Measurements from ENCODE around the gene NGB. TPM values are rescaled to one million over a fixed set of nuclear protein-coding genes. Genes with fewer than 3 reads are reported as not detected.

NGB gene
- total RNA-seq, 1 donor from 2014 or later, result 0.22 TPM

- H3K27me3 Mint-ChIP-seq (ENCODE audit: unreplicated experiment), result no peaks in the 10 kb centered on the region
- H3K27ac Mint-ChIP-seq (ENCODE audit: unreplicated experiment), result no peak overlapping the region
- TF ChIP-seq, protein P1, sequence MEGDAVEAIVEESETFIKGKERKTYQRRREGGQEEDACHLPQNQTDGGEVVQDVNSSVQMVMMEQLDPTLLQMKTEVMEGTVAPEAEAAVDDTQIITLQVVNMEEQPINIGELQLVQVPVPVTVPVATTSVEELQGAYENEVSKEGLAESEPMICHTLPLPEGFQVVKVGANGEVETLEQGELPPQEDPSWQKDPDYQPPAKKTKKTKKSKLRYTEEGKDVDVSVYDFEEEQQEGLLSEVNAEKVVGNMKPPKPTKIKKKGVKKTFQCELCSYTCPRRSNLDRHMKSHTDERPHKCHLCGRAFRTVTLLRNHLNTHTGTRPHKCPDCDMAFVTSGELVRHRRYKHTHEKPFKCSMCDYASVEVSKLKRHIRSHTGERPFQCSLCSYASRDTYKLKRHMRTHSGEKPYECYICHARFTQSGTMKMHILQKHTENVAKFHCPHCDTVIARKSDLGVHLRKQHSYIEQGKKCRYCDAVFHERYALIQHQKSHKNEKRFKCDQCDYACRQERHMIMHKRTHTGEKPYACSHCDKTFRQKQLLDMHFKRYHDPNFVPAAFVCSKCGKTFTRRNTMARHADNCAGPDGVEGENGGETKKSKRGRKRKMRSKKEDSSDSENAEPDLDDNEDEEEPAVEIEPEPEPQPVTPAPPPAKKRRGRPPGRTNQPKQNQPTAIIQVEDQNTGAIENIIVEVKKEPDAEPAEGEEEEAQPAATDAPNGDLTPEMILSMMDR (IDR thresholded peaks at IDR 0.05; ENCODE audit: partially characterized antibody, unreplicated experiment), result no peak
- H3K9me3 Mint-ChIP-seq (ENCODE audit: unreplicated experiment), result no peaks in the 10 kb centered on the region
- DNase-seq, result no peak
- no peaks in the 10 kb centered on the region for H3K36me3 Mint-ChIP-seq (ENCODE audit: unreplicated experiment)
- peaks cover 15% of the 10 kb centered on the region for H3K4me1 Mint-ChIP-seq (ENCODE audit: low read depth, unreplicated experiment)
- H3K4me3 Mint-ChIP-seq (ENCODE audit: unreplicated experiment), result no peak overlapping the region
Observed at GRCh38 chr14:77311217-77311616, 40.2 kb upstream of the NGB start.

DNA sequence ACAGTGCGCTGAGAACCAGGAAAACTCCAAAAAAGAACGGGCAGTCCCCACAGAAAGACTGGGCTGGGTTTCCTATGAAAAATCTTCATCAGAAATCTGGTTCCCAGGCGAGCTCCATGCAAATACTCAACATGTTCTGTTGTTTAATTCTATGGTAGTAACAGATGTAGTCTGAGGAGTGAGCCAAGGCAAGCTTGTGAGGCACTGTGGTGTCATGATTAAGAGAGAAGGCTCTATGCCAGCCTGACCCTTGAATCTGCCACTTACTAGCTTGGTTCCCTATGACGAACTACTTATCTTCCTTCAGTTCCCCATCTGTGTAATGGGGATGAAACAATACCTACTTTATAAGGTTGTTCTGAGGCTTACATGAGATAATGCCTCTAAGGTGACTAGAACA is 39.0 kb upstream of the NGB start:
- Mint-ChIP-seq H3K4me1 (ENCODE audit: low read depth, unreplicated experiment) (peaks cover 18% of the 10 kb centered on the region), H3K4me3 (ENCODE audit: unreplicated experiment) (no peak overlapping the region), H3K27me3 (ENCODE audit: unreplicated experiment) (no peaks in the 10 kb centered on the region), H3K36me3 (ENCODE audit: unreplicated experiment) (no peaks in the 10 kb centered on the region), H3K27ac (ENCODE audit: unreplicated experiment) (no peak overlapping the region), H3K9me3 (ENCODE audit: unreplicated experiment) (no peaks in the 10 kb centered on the region)
- TF ChIP-seq, protein P1 (IDR thresholded peaks at IDR 0.05; ENCODE audit: partially characterized antibody, unreplicated experiment), result no peak
- no peak for DNase-seq

DNA sequence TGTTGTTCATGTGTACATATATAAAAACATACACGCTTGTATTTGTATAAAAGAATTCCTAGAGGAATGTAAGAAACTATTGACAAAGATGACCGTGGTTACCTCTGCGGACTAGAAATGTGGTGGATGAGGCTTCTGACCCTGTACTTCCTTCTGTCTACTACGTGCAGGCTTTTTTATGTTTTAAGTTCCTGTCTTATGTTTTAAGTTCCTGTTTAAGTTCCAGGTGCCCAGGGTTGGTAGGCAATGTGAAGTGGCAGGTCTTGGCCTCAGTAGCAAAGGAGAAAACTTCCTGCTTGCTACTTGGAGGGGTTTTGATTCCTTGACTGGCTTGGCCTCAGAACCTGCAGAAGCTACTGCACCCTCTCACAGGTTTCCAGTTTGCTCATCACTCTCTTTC is 38.1 kb upstream of the NGB start:
- H3K9me3 Mint-ChIP-seq (ENCODE audit: unreplicated experiment), result no peaks in the 10 kb centered on the region
- H3K4me3 Mint-ChIP-seq (ENCODE audit: unreplicated experiment), result no peak overlapping the region
- H3K27me3 Mint-ChIP-seq (ENCODE audit: unreplicated experiment), result no peaks in the 10 kb centered on the region
- H3K36me3 Mint-ChIP-seq (ENCODE audit: unreplicated experiment), result no peaks in the 10 kb centered on the region
- no peak overlapping the region for H3K27ac Mint-ChIP-seq (ENCODE audit: unreplicated experiment)
- peaks cover 18% of the 10 kb centered on the region for H3K4me1 Mint-ChIP-seq (ENCODE audit: low read depth, unreplicated experiment)
- DNase-seq, result no peak
- TF ChIP-seq, protein P1 (IDR thresholded peaks at IDR 0.05; ENCODE audit: partially characterized antibody, unreplicated experiment), result no peak

GRCh38 chr14:77306851-77307496 is 36.0 kb upstream of the NGB start:
- Mint-ChIP-seq H3K9me3 (ENCODE audit: unreplicated experiment) (no peaks in the 10 kb centered on the region), H3K36me3 (ENCODE audit: unreplicated experiment) (no peaks in the 10 kb centered on the region), H3K4me1 (ENCODE audit: low read depth, unreplicated experiment) (peaks cover 18% of the 10 kb centered on the region), H3K27me3 (ENCODE audit: unreplicated experiment) (no peaks in the 10 kb centered on the region), H3K27ac (ENCODE audit: unreplicated experiment) (no peak overlapping the region), H3K4me3 (ENCODE audit: unreplicated experiment) (peak overlapping the region; percentile 8)
- TF ChIP-seq, protein P1 (IDR thresholded peaks at IDR 0.05; ENCODE audit: partially characterized antibody, unreplicated experiment), result no peak
- no peak for DNase-seq

DNA sequence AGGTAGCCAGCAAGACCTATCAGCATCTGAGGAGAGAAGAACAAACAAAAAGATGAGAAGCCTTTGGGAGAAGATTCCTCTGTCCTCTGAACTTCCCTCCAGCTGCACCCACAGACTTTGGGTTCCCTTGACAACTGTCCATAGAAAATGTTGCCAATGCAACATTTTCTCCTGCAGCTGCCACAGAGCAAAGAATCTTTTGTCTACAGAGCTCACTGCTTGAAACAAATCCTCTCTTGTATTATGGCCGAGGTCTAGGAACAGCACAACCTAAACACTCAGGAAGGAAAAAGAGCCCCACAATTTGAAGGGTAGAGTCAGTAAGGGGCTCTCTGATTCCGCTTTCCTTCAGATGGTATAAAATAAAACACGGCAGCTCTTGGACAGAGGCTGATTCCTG is 35.4 kb upstream of the NGB start:
- Mint-ChIP-seq H3K9me3 (ENCODE audit: unreplicated experiment) (no peaks in the 10 kb centered on the region), H3K27ac (ENCODE audit: unreplicated experiment) (no peak overlapping the region), H3K36me3 (ENCODE audit: unreplicated experiment) (no peaks in the 10 kb centered on the region), H3K27me3 (ENCODE audit: unreplicated experiment) (no peaks in the 10 kb centered on the region), H3K4me1 (ENCODE audit: low read depth, unreplicated experiment) (peaks cover 18% of the 10 kb centered on the region), H3K4me3 (ENCODE audit: unreplicated experiment) (peak overlapping the region; percentile 8)
- DNase-seq, result no peak
- TF ChIP-seq, protein P1 (IDR thresholded peaks at IDR 0.05; ENCODE audit: partially characterized antibody, unreplicated experiment), result no peak

Data from glutamatergic neuron (in vitro differentiated cells).